IMR-90 (cell line): ENCODE results near the gene C10orf88.

ENCODE experiments used
- CTCF ChIP-seq: conservative IDR thresholded peaks from 2 replicates; pipeline ENCODE4 v1.5.1; 2012; ENCODE audit warnings: mild to moderate bottlenecking, low read depth, low read length, improper control_type of control experiment
- FOS ChIP-seq: fragments of 150-350 bp; IDR thresholded peaks from 2 replicates; pipeline ENCODE4 v1.6.1; 2016; ENCODE audit warnings: low read depth, low read length
- RCOR1 ChIP-seq: IDR thresholded peaks from 2 replicates; pipeline ENCODE4 v1.6.1; 2012; ENCODE audit warnings: mild to moderate bottlenecking, low read length, improper control_type of control experiment; ENCODE audit not compliant: insufficient replicate concordance

DNA sequence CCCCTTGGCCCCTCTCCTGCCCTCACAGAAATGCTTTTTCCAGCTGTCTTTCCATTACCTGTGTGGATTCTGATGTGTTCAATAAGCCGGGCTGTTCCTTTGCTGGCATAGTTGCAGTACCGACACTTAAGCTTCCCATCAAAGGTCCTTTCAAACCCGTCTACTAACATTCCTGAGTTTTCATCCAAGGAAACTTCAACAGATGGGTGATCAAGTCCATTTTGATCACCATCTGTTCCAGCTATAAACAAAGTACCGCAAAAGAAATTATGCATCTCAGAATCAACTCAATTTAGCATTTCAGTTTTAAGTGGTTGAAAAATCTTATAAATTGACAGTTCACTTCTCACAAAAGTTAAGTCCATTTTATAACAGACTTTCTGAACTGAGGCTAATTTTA, 41.9 kb upstream of the C10orf88 start:
- TF ChIP-seq CTCF (no peak), FOS (no peak), RCOR1 (no peak)
